Kidney (tissue), 14 donors: ENCODE results near the gene GCK. TPM values are rescaled to one million over a fixed set of nuclear protein-coding genes. Genes with fewer than 3 reads are reported as not detected.

ENCODE experiments used
- DNase-seq, 5 donors: peaks; one replicate each; pipeline ENCODE4 v3.0.0-alpha.2; 2013 to 2020
- FAIRE-seq: peaks from 2 replicates; lab custom pipeline; 2012; peaks lifted over from hg19 to GRCh38; lab: Jason Lieb, UNC
- H3K27ac ChIP-seq, 2 donors: one replicate each; pipeline ENCODE4 v1.7.0; 2013; ENCODE audit warnings: low read depth in 2 of 2, low read length in 2 of 2, inconsistent platforms in 1 of 2
- H3K27me3 ChIP-seq: one replicate; pipeline ENCODE4 v1.7.1; 2013; ENCODE audit warnings: low read length, inconsistent platforms; ENCODE audit not compliant: control insufficient read depth, insufficient read depth
- H3K36me3 ChIP-seq, 3 donors: one replicate each; pipeline versions ENCODE4 v1.7.0 to v1.7.1; 2013; ENCODE audit warnings: low read length in 3 of 3, control low read depth in 1 of 3, inconsistent platforms in 1 of 3; ENCODE audit not compliant: insufficient read depth in 3 of 3, control insufficient read depth in 2 of 3
- H3K4me1 ChIP-seq, 3 donors: one replicate each; pipeline versions ENCODE4 v1.7.0 to v1.7.1; 2013; ENCODE audit warnings: low read length in 3 of 3, inconsistent platforms in 1 of 3, low read depth in 1 of 3; ENCODE audit not compliant: control insufficient read depth in 2 of 3, insufficient read depth in 2 of 3
- H3K4me3 ChIP-seq, 3 donors: one replicate each; pipeline versions ENCODE4 v1.7.0 to v1.8.1; 2013; ENCODE audit warnings: low read length in 3 of 3, control low read depth in 1 of 3, inconsistent platforms in 1 of 3
- H3K9ac ChIP-seq, 3 donors: one replicate each; pipeline versions ENCODE4 v1.7.0 to v1.7.1; 2013; ENCODE audit warnings: low read length in 3 of 3, control low read depth in 1 of 3, inconsistent platforms in 1 of 3
- H3K9me3 ChIP-seq, 3 donors: one replicate each; pipeline versions ENCODE4 v1.7.0 to v1.7.1; 2013; ENCODE audit warnings: low read length in 3 of 3, control low read depth in 1 of 3, inconsistent platforms in 1 of 3; ENCODE audit not compliant: control insufficient read depth in 2 of 3, insufficient read depth in 1 of 3
- CTCF ChIP-seq: IDR thresholded peaks from 3 replicates; pipeline ENCODE4 v1.5.1; 2012; ENCODE audit warnings: mild to moderate bottlenecking, moderate library complexity, borderline replicate concordance; ENCODE audit not compliant: insufficient read depth; ENCODE audit errors: extremely low read depth
- intact Hi-C: fragments of 100-400 bp; cut with DNase I; formaldehyde crosslinking; loops from one replicate; pipeline ENCODE4 v1.11.1; 2022
- polyA plus RNA-seq: library from polyadenylated mRNA; stranded (reverse); fragments of 350-450 nt; fragmentation: Illumina TruSeq; extraction: RNeasy Lipid Tissue Mini Kit (QIAGEN cat#74804); gene quantifications from one replicate; pipeline ENCODE4 v1.2.3, GENCODE V29; 2014; ENCODE audit warnings: low read depth, low replicate concordance; ENCODE audit not compliant: insufficient read depth
- total RNA-seq: library from RNA; stranded (reverse); fragmentation: NEBNext Ultra II Directional; extraction: Animal tissue kit (Norgen Biotek cat#: 25700); gene quantifications from one replicate; pipeline ENCODE4 v1.2.1, GENCODE V29; 2021
- donor health status: control.
- donor health status: control.
- donor health status: control.
- donor health status: control.
- donor health status: control.
- donor health status: DM: yes; HTN: yes; CAD: no.
- donor health status: Normal renal cell carcinoma (clear cell type).

GCK gene
- total and polyA plus RNA-seq, 2 donors from 2014 or later, result 0.25 to 1.0 TPM

- Histone ChIP-seq H3K27ac (no peak overlapping the region), H3K9ac (no peak overlapping the region), H3K4me3 (no peak overlapping the region), H3K4me1 (no peaks in the 10 kb centered on the region), H3K9me3 (no peaks in the 10 kb centered on the region), H3K27me3 (no peaks in the 10 kb centered on the region), H3K36me3 (peaks cover 8 to 44% (median 31%) of the 10 kb centered on the region in 3 donors)
- DNase-seq (peak in 1 of 5 donors; percentile 48), FAIRE-seq (no peak)
- intact Hi-C loops, result no loop called here
- TF ChIP-seq CTCF, result no peak
Observed at GRCh38 chr7:44212018-44212417, 22.8 kb upstream of the GCK start.

GRCh38 chr7:44211126-44211675 is 22.0 kb upstream of the GCK start:
- DNase-seq (peak in 1 of 5 donors; percentile 29), FAIRE-seq (no peak)
- peaks cover 8 to 51% (median 35%) of the 10 kb centered on the region in 3 donors for H3K36me3 ChIP-seq
- H3K9ac ChIP-seq, result no peak overlapping the region
- no peaks in the 10 kb centered on the region for H3K4me1 ChIP-seq
- no peak overlapping the region for H3K27ac ChIP-seq
- no peaks in the 10 kb centered on the region for H3K9me3 ChIP-seq
- H3K4me3 ChIP-seq, result no peak overlapping the region
- H3K27me3 ChIP-seq, result no peaks in the 10 kb centered on the region
- intact Hi-C loops, result no loop called here
- TF ChIP-seq CTCF, result no peak

- no peaks in the 10 kb centered on the region for H3K9me3 ChIP-seq
- no peaks in the 10 kb centered on the region for H3K4me1 ChIP-seq
- intact Hi-C loops, result no loop called here
- no peak for FAIRE-seq
- H3K4me3 ChIP-seq, result no peak overlapping the region
- no peak for DNase-seq
- no peaks in the 10 kb centered on the region for H3K27me3 ChIP-seq
- TF ChIP-seq CTCF, result no peak
- H3K9ac ChIP-seq, result no peak overlapping the region
- no peak overlapping the region for H3K27ac ChIP-seq
- peaks cover 8 to 62% (median 36%) of the 10 kb centered on the region in 3 donors for H3K36me3 ChIP-seq
Observed at GRCh38 chr7:44210107-44210506, 20.9 kb upstream of the GCK start.

- DNase-seq, result peak in 1 of 5 donors; percentile 26
- no peak for FAIRE-seq
Observed at GRCh38 chr7:44208085-44208484, 18.8 kb upstream of the GCK start.

More at GRCh38 chr7:44208085-44208484, 18.8 kb upstream of the GCK start:
- no peaks in the 10 kb centered on the region for H3K9me3 ChIP-seq
- intact Hi-C loops, result no loop called here
- no peak for TF ChIP-seq CTCF
- H3K27ac ChIP-seq, result no peak overlapping the region
- H3K27me3 ChIP-seq, result no peaks in the 10 kb centered on the region
- no peak overlapping the region for H3K9ac ChIP-seq
- no peak overlapping the region for H3K4me3 ChIP-seq
- H3K4me1 ChIP-seq, result no peaks in the 10 kb centered on the region
- peaks cover 11 to 76% (median 41%) of the 10 kb centered on the region in 3 donors for H3K36me3 ChIP-seq
